ENCODE measurements around the gene SDSL.
A peak's percentile ranks its signal among the peaks of the same experiment; 100 is the strongest.

SDSL gene

DNA sequence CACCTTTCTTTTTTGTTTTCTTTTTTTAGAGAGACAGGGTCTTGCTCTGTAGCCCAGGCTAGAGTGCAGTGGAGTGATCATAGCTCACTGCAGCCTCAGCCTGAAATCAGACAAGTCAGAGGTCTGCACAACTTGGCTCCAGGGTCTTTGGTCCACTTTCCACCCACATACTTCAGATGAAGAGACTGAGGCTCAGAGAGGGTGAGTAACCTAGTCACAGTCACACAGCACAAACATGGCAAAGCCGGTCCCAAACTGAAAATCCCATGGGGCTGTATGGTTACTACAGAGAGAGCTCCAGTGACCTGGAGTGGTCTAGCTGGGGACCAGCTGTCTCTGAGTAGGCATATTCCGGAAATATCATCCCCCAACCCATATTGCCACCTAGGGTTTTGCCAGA is 30.3 kb downstream of the SDSL start:
- DNase-seq, result no peak

DNA sequence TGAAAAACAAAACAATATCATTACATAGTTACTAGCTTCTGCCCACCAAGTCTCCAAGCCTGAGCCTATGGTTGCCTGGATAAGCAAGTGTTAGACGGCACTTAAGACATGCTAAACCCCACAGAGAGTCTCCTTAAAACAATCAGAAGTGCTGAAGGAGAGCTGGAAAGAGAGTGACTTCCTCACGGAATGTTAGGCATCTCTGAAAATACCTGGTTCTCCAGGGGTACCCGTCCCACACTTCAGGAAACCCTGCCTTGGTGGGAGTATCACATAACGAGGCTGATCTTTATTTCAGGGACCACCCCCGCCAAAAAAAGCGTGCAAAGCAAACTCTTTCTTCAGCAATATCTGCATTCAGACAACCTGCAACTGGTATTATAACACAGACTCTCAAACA is 31.1 kb downstream of the SDSL start:
- no peak for DNase-seq

DNA sequence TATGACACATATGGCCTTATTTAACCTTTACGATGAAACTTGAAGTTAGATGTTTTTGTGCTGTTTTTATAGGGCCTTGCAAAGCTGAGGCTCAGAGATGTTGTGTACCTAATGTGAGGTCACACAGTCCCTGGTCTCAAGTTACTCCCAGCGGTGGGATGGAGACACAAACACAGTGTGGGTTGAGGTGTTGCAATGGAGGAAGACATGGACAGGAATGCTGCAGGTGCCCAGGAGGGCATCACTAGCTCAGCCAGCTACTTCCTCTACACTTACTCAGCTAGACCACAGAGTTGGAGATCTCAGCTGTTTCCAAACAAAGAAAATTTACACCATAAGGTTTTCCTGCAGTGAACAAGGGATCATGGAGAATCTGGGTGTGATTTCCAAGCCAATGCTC is 34.0 kb downstream of the SDSL start:
- no peak for DNase-seq

DNA sequence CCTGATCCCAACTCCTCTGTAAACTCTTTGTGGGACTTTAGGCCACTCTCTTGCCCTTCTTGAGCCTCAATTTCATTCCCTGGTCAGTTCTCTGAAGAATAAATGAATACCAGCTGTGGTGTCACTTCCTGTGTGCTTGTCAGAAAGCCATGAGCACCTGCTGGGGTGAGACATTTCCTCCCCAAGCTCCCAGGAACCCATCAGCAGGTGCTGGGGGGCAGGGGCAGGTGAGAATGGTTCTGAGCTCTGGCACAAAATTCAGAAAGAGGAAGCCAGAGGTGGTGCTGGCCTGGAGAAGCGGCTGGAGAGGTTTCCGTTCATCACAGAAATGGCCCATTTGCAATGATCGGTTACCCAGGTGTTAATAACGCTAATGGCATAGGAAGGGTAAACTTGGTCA is 34.6 kb downstream of the SDSL start:
- no peak for DNase-seq

DNA sequence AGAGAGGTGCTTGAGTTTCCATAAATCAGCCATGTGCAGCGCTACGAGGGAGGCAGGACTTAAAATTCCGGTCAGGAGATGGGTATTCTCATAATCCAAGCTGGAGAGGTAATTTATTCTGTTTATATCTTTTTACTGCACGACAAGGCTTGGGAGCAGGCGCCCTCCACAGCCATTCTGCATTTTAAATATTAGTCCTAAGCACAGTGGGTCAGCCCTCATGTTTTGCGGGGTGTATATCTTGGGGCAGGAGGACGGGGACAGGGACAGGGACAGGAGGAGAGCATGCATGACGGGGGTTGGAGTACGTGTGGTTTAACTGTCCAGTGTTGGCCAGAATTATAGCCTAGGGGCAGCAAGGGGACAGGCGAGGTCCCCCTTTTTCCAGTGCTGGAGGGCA is 35.0 kb downstream of the SDSL start:
- no peak for DNase-seq

DNA sequence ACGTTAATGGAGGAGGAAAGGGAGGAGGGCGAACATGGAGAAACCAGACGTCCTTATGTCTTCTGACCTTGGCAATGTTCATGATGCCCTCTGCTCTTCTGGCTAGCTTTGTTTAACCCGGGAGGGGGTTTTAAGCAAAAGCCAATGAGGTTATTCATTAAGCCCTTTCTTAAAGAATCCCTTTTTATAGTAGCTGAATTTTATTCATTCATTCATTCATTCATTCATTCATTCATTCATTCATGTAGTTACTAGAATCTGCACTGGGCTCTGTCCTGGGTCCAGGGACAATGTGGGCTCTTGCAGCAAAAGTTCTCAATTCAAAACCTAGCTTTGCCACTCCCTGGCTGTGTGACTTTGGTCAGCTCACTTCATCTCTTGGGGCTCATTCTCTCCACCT is 35.5 kb downstream of the SDSL start:
- no peak for DNase-seq

DNA sequence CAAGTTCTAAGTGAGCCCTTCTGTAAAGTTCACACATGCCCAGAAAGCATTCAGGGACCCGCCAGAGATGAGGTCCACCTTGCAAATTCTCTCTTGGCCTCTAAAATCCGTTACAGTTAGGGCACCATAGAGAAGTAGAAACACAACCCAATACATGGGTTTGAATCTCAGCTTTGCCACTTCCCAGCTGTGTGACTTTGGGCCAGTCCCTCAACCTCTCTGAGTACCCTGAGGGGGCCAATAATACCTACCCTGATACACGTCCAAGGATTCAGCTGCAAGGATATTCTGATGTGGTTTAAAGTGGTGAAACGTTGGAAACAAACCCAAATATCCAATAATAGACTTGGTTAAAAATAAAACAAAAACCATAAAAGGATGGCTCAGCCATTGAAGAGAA is 37.8 kb downstream of the SDSL start:
- DNase-seq, result no peak

DNA sequence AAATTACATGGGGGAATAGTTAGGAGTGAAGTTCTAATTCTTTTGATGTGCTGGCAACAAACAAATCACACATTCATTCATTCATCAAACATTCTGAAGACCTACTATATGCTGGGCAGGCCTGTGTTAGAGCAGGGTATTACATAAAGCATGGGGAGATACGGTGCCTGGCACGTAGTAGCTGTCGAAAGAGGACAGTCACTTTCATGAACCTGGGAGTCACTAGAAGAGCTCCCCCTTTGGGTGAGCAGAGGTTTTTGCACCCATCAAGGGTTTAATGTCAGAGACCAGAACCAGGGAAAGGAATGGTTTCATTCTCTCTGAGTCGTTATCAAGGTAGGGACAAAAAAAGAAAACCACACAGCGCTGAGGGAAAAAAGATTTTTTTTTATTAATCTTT is 39.5 kb downstream of the SDSL start:
- DNase-seq, result no peak

DNA sequence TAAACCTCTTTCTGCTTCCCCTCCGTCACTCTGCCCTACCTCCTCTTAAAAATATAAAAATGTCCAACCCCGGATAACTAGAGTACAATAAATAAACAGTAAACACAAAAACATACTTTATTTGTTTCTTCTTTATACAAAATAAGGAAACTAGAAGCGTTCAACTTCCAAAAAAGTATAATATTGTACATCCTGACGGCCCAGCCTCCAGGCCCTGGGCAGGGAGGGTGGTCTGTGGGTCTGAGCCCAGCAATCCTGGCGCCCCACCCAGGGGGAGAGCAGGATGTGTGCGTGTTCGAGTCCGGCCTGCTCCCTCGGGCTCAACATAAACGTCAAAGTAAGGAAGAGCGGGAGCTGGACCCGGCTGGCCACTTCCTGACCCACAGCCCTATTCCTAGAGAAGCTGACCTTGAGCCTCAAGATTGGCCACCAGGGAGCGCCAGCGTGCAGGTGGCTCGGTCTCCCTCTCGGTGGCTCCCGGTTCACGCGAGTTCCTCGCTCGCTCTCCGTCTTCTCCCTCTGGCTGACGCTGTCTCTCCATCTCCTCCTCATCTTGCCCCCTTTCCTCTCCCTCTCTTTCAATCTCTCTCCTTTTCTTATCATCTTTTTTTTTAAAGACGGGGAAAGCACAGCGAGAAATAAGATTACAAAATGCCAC is 40.1 kb downstream of the SDSL start:
- peak; percentile 72 for DNase-seq

DNA sequence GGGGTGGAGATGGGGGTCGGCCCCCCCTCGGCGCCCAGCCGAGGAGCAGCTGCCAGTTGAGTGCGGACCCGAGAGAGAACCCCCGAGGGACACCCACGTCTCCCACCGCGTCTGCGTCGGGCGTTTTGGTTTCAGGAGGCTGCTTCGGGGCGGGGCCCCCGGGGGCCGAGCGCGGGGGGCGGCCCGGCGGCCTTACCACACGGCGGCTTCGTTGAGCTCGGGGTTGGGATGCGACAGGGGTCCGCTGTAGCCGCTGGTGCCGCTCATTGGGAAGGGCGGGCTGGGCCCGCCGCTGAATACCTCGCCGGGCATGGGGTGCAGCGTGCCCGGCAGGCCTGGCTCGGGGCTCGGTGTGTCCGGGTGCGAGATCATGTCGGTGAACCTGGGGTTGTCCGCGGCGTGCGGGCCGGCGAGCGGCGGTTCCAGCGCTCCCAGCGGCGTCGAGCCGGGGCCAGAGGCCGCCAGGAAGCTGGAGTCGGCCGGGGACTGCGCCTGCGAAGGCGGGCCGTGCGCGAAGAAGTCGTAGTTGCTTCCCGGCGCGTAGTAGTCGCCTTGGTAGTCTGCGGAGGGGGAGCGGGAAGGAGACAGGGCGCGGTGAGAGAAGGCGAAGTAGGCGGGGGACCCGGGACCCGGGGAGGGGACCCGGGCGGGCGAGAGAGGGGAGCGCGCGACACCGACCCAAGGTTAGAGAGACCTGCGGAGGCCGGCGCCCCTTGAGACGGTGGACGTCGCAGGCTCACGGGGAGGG is 41.0 kb downstream of the SDSL start:
- no peak for DNase-seq

DNA sequence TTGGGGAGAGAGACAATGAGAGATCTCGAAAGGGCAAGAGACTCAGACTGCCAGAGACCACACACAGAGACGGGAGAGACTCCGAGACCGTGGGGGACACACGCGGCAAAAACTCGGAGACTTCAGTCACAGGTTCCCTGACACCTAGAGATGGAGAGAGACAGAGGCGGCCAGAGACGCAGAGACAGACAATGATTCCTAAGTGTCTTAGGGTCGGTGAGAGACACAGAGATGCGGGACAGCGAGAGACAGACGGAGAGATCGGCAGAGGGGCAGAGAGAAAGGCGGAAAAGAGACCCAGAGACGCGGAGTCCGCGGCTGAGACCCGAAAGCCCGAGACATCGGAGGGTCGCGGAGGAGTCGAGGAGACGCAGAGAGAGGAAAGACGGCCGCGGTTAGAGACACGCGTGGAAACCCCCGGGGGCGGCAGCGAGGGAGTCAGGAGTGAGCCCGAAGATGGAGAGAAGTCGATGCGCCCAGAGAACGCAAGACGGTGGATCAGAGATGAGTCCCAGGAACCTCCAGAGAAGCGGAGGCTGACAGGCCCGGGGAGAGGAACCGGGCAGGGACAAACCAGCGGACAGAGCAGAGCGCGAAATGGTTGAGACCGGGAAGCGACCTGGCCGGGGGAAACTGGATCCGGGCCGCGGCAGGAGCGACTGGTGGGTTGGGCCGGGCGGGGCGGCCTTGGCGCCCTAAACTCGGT is 41.7 kb downstream of the SDSL start:
- DNase-seq, result no peak

DNA sequence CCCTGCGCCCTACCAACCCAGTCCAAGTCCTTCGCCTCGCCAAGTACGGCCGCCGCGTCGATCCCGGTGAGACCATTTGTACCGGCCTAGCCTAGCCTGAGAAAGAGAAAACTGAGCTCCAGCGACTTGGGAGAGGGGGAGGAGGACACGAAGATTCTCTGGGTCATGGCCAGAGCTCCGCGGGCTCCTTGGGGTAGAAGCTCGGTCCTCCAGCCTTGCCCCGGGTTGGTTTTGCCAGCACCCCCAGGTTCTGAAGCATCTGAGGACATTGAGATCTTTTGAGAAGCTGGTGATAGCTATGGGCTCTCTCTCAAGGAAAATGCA is 42.2 kb downstream of the SDSL start:
- DNase-seq, result no peak

DNA sequence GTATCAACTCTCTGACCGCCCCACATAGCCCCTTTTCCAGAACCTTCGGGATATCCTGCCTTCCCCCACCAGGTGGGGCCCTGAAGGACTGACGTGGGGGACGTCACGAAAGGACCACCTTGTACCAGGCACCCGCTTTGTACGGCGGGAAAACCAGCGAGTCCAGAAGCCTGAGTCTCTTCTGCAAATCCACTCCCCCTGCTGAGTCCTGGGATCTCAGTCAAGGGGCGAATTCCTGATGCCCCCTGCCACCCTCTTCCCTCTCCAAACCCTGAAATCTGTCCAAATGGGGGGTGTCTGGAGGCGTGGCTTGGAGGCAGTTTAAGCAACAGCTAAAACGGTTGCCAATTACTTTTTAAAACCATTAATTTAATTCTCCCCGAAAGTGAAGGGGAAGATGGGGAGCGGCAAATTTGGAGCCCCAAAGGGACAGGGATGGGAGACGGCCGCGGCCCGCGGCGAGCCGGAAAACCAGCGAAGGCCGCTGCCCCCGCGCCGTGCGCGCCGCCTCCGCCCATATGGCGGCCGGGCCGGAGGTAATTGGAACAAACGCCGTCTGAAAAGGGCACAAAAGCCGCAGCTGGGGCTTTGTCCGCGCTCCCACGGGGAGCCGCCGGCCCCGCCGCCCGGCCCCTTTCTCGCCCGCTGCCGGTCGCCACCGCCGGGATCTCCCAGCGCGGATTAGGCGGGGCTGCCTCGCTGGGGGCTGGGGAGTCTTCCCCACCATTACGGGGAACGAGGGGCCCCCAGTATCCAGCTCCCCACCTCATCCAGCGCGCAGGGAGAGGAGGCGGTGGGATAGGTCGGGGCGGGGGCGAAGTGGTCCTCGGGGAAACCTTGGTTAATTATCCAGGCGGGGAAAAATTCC is 42.9 kb downstream of the SDSL start:
- DNase-seq, result no peak

DNA sequence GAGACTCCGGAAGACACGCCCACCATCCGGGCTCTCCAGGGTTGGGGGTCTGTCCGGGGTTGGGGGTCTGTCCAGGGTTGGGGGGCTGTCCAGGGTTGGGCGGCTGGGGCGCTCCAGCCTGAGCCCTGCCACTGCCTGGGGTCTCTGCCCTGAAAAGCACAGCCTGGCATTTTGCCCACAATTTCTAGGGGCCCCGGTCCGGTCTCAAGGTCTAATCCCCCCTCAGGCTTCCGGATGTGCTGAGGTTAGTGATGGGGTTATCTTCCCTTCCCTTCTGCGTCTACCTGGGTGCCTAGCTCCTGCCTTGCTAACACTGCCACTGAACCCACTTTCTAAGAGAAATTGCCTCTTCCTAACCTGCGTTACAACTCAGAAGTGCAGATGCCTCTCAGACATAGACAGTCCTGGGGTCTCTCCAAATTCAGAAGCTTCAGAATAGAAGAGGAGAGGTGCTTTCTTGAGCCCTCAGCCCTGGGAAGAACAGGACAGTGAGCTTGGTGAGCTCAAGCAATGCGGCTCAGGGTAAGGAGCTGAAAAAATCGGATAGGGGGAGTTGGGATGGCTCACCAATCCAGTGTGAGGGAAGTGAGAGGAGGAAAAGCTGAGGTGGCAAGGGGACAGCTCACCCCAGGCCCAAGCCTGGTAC is 43.8 kb downstream of the SDSL start:
- no peak for DNase-seq

DNA sequence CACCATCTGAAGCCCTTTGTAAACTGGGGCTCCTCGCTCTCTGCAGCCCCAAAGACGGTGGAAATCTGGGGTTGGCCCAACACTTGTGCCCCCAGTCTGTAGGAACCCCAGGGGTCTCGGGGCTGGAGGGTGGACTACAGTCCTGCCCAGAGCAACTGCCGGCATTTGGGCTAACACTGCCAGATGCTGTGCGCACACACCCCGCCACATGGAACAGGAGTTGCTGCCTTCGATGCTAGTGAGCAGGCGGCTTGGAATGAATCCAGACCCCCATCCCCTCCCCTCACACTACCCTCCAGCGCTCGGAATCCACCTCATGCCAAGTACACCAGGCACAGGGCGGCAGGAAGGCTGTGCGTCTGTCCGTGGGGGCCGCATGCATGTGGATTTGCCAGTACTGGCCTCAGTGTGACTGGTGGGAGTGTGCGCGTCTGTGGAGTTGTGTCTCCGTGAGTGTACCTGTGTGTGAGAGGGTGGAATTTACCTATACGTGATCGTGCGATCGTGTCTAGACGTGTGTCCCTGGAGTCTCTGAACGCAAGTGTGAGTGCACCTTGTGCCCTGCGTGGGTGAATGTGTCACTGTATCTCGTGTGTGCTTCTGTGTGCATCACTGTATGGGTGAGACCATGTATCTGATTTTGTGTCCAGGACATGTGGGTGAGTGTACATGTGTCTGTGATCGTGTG is 44.4 kb downstream of the SDSL start:
- no peak for DNase-seq

DNA sequence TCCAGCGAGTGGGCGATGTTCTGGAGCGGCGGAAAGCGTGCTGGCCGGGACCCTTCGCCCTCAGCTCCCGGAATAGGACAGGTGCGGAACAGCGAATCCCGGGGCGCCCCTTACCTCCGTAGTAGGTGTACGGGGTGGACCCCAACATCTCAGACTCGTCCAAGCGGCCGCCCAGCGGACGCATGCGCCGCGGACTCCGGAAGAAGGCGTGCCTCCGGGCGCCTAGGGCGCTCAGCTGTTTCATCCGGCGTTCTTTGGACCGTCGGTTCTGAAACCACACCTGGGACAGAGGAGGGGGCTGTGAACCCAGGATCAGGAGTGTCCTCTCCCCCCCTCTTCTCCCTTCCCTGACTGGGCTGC is 44.9 kb downstream of the SDSL start:
- no peak for DNase-seq

DNA sequence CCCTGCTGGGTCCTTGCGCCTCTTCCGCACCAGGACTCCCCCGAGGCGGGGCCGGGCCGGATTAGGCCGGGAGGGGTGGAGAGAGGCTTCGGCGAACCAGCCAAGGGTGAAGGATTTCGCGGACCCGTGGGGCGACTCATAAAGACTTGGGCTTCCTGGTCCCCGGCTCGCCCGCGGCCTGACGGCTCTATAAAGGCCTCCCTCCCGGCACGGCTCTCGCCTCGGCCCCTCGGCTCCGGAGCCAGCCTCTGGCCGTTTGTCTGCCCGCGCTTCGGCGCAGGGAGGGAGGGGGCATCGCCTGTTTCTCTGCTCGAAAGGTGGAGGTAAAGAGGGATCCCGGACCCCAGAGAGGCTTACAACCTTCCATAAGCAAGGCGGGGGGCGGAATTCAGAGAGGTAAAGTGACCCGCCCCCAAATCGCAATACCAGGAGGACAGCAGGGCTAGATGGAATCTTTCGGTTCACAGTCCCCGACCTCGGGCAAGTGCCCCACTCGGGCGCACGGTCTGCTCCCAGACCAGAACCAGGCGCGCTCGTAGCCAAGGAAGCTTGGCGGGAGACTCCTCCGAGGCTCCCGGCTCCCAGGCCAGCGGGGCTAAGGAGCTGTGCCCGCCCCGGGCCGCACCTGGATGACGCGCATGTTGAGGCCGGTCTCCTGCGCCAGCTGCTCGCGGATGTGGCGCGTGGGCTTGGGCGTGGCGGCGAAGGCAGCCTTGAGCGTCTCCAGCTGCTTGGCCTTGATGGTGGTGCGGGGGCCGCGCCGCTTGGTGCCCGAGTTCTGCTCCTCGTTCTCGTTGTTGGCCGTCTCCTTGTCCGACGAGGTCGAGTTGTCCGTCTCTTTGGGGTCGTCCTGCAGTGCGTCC is 45.6 kb downstream of the SDSL start:
- no peak for DNase-seq

DNA sequence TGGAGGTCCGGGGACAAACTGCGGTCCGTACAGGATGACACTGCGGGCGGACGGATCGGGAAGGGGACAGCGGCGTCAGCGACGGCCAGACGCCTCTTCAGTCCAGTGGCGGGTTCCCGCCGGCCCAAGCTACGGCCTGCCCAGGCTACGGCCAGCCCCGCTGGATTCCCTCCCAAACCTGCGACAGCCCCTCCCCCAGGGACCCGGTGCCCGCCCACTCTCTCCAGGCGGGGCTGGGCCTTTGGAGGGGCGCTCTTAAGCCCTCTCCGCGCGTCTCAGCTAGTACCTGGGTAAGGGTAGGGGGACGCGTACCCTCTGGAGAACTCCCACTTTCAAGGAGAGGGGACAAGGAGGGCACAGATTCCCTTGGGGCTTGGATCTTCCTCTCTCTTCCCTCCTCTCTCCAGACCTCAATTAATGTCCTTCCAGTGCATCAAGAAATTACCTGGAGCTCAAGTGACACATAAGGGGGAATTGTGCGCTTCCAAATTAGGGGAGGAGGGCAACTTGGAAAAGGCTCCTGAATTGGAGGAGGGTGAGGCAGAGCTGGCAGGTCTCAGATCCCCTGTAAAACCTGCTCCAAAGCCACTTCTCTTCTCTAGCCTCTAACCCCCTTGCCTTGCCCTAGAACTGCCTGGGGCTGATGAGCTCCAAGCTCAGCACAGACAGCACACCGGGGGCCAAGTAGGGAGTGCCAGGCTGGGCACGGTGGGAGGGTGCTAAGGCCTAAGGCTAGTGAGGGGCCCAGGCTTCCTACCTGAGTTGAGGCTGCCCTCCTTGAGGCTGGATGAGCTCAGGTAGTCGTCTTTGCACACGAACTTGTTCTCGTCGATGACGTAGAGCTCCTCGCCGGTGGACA is 46.4 kb downstream of the SDSL start:
- DNase-seq, result no peak

DNA sequence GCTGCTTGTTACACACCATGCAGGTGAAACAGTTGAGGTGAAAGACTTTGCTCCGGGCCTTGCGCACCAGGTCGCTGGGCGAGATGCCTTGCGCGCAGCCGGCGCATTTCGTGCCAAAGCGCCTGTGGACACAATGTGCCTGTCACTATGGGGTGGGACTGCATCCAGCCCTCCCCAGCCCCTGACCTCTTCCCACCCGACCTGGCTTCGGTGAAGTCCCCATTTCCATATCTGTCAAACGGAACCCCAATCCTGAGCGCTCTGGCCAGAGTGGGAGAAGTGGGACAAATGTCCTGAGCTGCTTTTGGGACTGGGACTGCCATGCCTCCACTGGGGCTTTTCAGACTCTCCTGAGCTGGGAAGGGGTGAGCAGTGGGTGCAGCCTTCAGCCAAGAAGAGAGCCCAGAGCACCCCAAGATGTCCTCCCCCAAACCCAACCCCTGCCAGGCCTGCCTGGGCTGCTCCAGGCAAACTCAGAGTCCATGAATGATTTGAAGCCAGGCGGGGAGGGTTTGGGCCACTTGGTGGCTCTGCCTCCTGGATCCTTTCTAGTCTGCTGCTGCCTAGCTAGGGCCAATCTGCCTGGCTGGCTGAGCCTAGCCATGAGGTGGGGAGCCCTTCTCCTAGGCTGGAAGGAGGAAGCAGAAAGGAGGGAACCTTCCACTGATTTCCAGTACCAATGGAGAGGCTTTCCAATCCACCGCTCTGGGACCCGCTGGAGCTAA is 47.2 kb downstream of the SDSL start:
- DNase-seq, result no peak
